Sigmoid colon (tissue), 3 donors: Measurements from ENCODE around the gene PLEKHO2.

Experiments used
- CTCF ChIP-seq, 4 experiments: fragments of 450-650 bp in 3 of 4; fragments of 200-600 bp in 1 of 4; IDR thresholded peaks; one replicate each; pipeline ENCODE4 v1.5.1; 2016 to 2019; ENCODE audit warnings: antibody characterized with exemption in 4 of 4, mild to moderate bottlenecking in 3 of 4, moderate library complexity in 2 of 4
- POLR2A ChIP-seq, 2 donors: fragments of 450-650 bp; IDR thresholded peaks; one replicate each; pipeline ENCODE4 v1.6.1; 2016; ENCODE audit warnings: antibody characterized with exemption in 2 of 2, mild to moderate bottlenecking in 2 of 2, moderate library complexity in 2 of 2

- no peak for TF ChIP-seq POLR2A (IDR thresholded peaks at IDR 0.05)
- no peak for TF ChIP-seq CTCF (IDR thresholded peaks at IDR 0.05)
Measured at GRCh38 chr15:64851503-64851840, 9.8 kb downstream of the PLEKHO2 start.
